Activated CD4-positive, alpha-beta T cell treated with anti-CD3 and anti-CD28 coated beads for 36 hours (primary cell): ENCODE measurements around the gene RPGRIP1. TPM values are rescaled to one million over a fixed set of nuclear protein-coding genes. Genes with fewer than 3 reads are reported as not detected.
A peak's percentile ranks its signal among the peaks of the same experiment; 100 is the strongest.
"Not testable (repeated sequence)": the region's sequence is repeated elsewhere in the genome, so short reads cannot be mapped to it uniquely, and the experiment has no call there.

Experiments used
- ATAC-seq: fragments of 200-7000 bp; cut with Tn5 transposase; one replicate; pipeline ENCODE4 v1.10.0; 2021; ENCODE audit warnings: mild to moderate bottlenecking, moderate library complexity
- CTCF ChIA-PET: fragments of 350-600 bp; sonication (Branson Sonifier 250); formaldehyde crosslinking; loops from one replicate; lab custom pipeline; 2021; ENCODE audit warnings: antibody characterized with exemption; lab: Charles Lee
- POLR2A ChIA-PET: fragments of 350-600 bp; sonication (Branson Sonifier 250); formaldehyde crosslinking; loops from one replicate; lab custom pipeline; 2021; ENCODE audit warnings: antibody characterized with exemption, inconsistent platforms; lab: Charles Lee
- DNase-seq: peaks from one replicate; pipeline ENCODE4 v3.0.0-alpha.2; 2020
- H3K27ac Mint-ChIP-seq: one replicate; pipeline ENCODE4 v1.8.0; 2021; ENCODE audit warnings: mixed read lengths
- H3K27me3 Mint-ChIP-seq: one replicate; pipeline ENCODE4 v1.8.0; 2021; ENCODE audit warnings: mixed read lengths
- H3K36me3 Mint-ChIP-seq: one replicate; pipeline ENCODE4 v1.8.0; 2021; ENCODE audit warnings: low read depth, mixed read lengths
- H3K4me1 Mint-ChIP-seq: one replicate; pipeline ENCODE4 v1.8.0; 2021; ENCODE audit warnings: mixed read lengths
- H3K4me3 Mint-ChIP-seq: one replicate; pipeline ENCODE4 v1.8.0; 2021; ENCODE audit warnings: mild to moderate bottlenecking, moderate library complexity, mixed read lengths
- H3K9me3 Mint-ChIP-seq: one replicate; pipeline ENCODE4 v1.8.0; 2021; ENCODE audit warnings: low read depth, mixed read lengths
- intact Hi-C, 2 experiments: fragments of 100-400 bp; cut with DNase I in 1 of 2; cut with micrococcal nuclease in 1 of 2; formaldehyde crosslinking; loops; one replicate each; pipeline versions ENCODE4 v1.14.2 to v1.15.1; 2022 to 2024; cut with DNase I, micrococcal nuclease
- total RNA-seq, 2 experiments: library from RNA; stranded (reverse); gene quantifications; one replicate each; pipeline ENCODE4 v1.2.3, GENCODE V29; 2021

The RPGRIP1 gene
- total RNA-seq, 2 experiments from 2014 or later: 0.14 to 0.21 TPM

DNA sequence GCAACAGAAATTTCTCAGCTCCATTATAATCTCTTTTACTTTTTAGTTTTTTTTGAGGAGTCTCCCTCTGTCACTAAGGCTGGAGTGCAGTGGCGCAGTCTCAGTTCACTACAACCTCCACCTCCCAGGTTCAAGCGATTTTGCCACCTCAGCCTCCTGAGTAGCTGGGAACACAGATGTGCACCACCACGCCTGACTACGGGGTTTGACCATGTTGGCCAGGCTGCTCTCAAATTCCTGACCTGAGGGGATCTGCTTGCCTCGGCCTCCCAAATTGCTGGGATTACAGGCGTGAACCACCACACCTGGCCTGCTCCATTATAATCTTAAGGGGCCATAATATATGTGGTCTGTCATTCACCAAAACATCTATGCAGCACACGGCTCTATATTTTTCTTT lies 34.1 kb upstream of the RPGRIP1 start:
- DNase-seq (no peak), ATAC-seq (no peak)
- peaks cover 76% of the 10 kb centered on the region for H3K36me3 Mint-ChIP-seq
- no peaks in the 10 kb centered on the region for H3K27me3 Mint-ChIP-seq
- POLR2A ChIA-PET: interaction anchor here (1.8 kb wide), 1 partner anchor 10 kb away, joined by 9 read pairs; no protein-coding TSS in a partner anchor
- no peak overlapping the region for H3K4me3 Mint-ChIP-seq
- intact Hi-C loops: no loop called here
- H3K9me3 Mint-ChIP-seq: no peaks in the 10 kb centered on the region
- peaks cover 78% of the 10 kb centered on the region for H3K4me1 Mint-ChIP-seq
- peak overlapping the region; percentile 47 for H3K27ac Mint-ChIP-seq
- CTCF ChIA-PET: no interaction called here

DNA sequence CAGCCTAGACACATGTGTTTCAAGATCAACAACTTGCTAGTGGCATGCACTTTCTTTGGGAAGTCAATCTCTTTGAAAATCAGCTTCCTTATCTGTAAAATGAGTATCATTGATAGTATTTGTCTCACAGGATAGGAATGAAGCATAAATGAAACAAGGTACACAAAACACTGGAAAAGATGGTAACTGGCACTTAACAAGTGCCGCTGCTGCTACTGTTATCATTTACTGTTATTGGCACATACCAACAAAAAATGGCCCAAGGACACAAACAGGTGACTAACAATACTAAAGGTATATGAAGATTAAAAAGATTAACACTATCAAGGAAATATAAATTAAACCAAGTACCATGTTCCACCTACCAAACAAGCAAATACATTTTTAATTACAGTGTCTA lies 31.5 kb upstream of the RPGRIP1 start:
- POLR2A ChIA-PET: interaction anchor here (0.6 to 1.4 kb wide), 3 partner anchors 9 to 144 kb away, joined by 3 to 5 read pairs (median 3); no protein-coding TSS in a partner anchor
- Mint-ChIP-seq H3K9me3 (no peaks in the 10 kb centered on the region), H3K4me1 (peaks cover 75% of the 10 kb centered on the region), H3K4me3 (no peak overlapping the region), H3K27me3 (no peaks in the 10 kb centered on the region), H3K36me3 (peaks cover 80% of the 10 kb centered on the region), H3K27ac (peak overlapping the region; percentile 38)
- CTCF ChIA-PET: interaction anchor here (0.9 to 1.6 kb wide), 4 partner anchors 9 to 17 kb away, joined by 3 to 8 read pairs (median 3); no protein-coding TSS in a partner anchor
- ATAC-seq: no peak
- no peak for DNase-seq
- intact Hi-C loops: loop anchor here in 1 of 2 experiments (2.0 kb wide), 1 partner anchor 14 kb away; no protein-coding TSS in a partner anchor

DNA sequence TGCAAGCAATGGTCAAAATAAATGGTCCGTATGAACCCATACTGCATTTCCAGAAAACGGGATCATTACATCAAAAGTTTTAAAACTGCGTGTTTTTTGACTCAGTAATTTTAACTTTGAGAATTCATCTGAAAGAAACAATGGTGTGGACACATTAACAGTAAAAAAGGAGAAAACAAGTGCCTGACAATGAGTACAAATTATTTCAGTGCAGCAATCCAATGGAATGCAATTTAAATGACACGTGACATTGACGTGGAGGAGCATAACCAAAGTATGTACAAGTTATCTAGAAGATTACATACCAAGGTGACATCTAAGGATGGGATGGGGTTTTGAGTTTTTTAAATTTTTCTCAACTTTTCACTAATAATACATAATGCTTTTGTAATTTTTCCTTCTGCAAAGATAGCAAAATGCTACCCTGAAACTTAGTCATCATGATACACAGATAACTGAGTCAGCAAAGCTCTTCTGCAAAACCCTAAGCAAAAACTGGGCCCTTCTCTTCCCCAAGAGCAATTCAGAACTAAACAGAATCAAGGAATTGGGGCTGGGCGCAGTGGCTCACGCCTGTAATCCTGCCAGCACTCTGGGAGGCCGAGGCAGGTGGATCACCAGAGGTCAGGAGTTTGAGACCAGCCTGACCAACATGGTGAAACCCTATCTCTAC lies 31.0 kb upstream of the RPGRIP1 start:
- intact Hi-C loops: loop anchor here in 1 of 2 experiments (2.0 kb wide), 1 partner anchor 14 kb away; no protein-coding TSS in a partner anchor
- no peak for DNase-seq
- POLR2A ChIA-PET: interaction anchor here (1.4 kb wide), 1 partner anchor 13 kb away, joined by 3 read pairs; no protein-coding TSS in a partner anchor

DNA sequence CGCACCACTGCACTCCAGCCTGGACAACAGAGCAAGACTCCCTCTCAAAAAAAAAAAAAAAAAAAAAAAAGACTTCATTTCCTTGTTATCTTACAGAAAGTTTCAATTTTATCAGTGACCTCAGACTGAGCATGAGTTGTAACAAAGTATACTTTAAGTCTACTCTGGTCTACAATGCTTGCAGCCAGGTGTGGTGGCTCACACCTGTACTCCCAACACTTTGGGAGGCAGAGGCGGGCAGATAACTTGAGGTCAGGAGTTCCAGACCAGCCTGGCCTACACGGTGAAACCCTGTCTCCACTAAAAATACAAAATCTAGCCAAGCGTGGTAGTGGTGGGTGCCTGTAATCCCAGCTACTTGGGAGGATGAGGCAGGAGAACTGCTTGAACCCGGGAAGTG lies 28.7 kb upstream of the RPGRIP1 start:
- no peak for ATAC-seq
- peaks cover 80% of the 10 kb centered on the region for H3K36me3 Mint-ChIP-seq
- no peak for DNase-seq
- no peaks in the 10 kb centered on the region for H3K27me3 Mint-ChIP-seq
- POLR2A ChIA-PET: no interaction called here
- intact Hi-C loops: no loop called here
- H3K27ac Mint-ChIP-seq: no peak overlapping the region
- CTCF ChIA-PET: no interaction called here
- no peak overlapping the region for H3K4me3 Mint-ChIP-seq
- no peaks in the 10 kb centered on the region for H3K9me3 Mint-ChIP-seq
- peaks cover 72% of the 10 kb centered on the region for H3K4me1 Mint-ChIP-seq

More for the DNA sequence above, 31.0 kb upstream of the RPGRIP1 start:
- H3K9me3 Mint-ChIP-seq: no peaks in the 10 kb centered on the region
- no peak overlapping the region for H3K27ac Mint-ChIP-seq
- ATAC-seq: no peak
- H3K36me3 Mint-ChIP-seq: peaks cover 79% of the 10 kb centered on the region
- no peak overlapping the region for H3K4me3 Mint-ChIP-seq
- no peaks in the 10 kb centered on the region for H3K27me3 Mint-ChIP-seq
- peaks cover 74% of the 10 kb centered on the region for H3K4me1 Mint-ChIP-seq
- CTCF ChIA-PET: interaction anchor here (0.9 kb wide), 1 partner anchor 9 kb away, joined by 3 read pairs; no protein-coding TSS in a partner anchor

DNA sequence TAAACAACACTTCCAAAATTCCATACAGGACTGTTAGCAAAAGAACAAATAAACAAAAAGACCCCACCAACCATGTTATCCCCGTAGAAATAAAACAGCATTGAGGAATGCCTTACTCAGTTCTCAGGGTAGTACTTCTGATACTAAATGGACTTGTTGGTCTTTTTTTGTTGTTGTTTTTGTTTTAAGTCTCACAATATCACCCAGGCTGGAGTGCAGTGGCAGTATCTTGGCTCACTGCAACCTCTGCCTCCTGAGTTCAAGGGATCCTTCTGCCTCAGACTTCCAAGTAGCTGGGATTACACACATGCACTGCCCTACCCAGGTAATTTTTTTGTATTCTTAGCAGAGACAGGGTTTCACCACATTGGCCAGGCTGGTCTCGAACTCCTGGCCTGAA lies 27.7 kb upstream of the RPGRIP1 start:
- H3K4me3 Mint-ChIP-seq: no peak overlapping the region
- intact Hi-C loops: no loop called here
- ChIA-PET CTCF (interaction anchor here (0.8 kb wide), 1 partner anchor 20 kb away, joined by 3 read pairs; no protein-coding TSS in a partner anchor), POLR2A (no interaction called here)
- ATAC-seq: no peak
- peaks cover 75% of the 10 kb centered on the region for H3K4me1 Mint-ChIP-seq
- H3K36me3 Mint-ChIP-seq: peaks cover 82% of the 10 kb centered on the region
- H3K27ac Mint-ChIP-seq: peak overlapping the region; percentile 47
- DNase-seq: no peak
- H3K9me3 Mint-ChIP-seq: no peaks in the 10 kb centered on the region
- H3K27me3 Mint-ChIP-seq: no peaks in the 10 kb centered on the region

DNA sequence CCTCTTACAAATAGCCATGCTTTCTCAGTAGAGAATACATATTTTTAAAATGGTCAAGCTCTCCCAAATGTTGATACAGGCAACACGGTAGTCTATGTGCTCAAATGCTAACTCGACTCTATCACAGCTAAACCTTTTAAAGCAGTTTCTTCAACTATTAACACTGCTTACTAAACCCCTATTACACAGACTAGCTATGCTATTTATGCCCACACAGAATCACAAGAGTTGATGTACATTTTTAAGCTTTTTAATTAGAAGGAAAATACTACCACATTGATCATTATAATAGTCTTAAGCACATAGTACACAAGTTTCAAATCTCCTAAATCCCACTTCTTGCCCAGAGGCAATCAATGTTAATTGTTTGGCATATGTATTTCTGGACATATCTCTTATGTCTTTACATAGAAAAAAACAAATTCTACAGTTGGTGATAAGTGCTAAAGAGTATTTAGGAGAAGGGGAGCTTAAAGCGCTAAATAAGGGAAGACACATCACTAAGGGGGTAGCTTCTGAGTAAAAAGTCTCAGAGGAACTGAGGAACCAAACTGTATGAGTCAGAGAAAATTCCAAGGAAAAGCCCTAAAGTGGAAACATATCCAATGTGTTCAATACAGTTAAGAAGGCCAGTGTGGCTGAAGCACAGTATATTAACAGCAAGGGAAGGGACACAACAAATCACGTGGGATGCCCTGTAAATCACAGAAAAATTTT lies 24.3 kb upstream of the RPGRIP1 start:
- POLR2A ChIA-PET: interaction anchor here (0.6 to 4.8 kb wide), 7 partner anchors 7 to 166 kb away, joined by 3 to 28 read pairs (median 4); no protein-coding TSS in a partner anchor

DNA sequence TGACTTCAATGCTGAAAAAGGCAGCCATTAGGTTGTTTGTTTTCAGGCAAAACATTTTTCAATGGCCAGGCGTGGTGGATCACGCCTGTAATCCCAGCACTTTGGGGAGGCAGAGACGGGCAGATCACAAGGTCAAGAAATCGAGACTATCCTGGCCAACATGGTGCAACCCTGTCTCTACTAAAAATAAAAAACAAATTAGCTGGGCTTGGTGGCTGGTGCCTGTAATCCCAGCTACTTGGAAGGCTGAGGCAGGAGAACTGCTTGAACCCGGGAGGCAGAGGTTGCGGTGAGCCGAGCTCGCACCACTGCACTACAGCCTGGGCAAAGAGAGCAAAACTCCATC lies 23.8 kb upstream of the RPGRIP1 start:
- H3K36me3 Mint-ChIP-seq: peaks cover 75% of the 10 kb centered on the region
- peak overlapping the region; percentile 36 for H3K4me3 Mint-ChIP-seq
- ATAC-seq, H3K27me3 Mint-ChIP-seq, H3K9me3 Mint-ChIP-seq, intact Hi-C loops, DNase-seq: not testable (repeated sequence)
- H3K27ac Mint-ChIP-seq: peak overlapping the region; percentile 58
- ChIA-PET CTCF (interaction anchor here (0.7 to 3.4 kb wide), 11 partner anchors 8 to 1314 kb away, joined by 3 to 15 read pairs (median 3); no protein-coding TSS in a partner anchor), POLR2A (interaction anchor here (0.6 to 4.8 kb wide), 5 partner anchors 9 to 55 kb away, joined by 3 to 28 read pairs (median 5); no protein-coding TSS in a partner anchor)
- H3K4me1 Mint-ChIP-seq: peaks cover 72% of the 10 kb centered on the region

More for the DNA sequence above, 24.3 kb upstream of the RPGRIP1 start:
- CTCF ChIA-PET: interaction anchor here (0.6 to 3.4 kb wide), 11 partner anchors 9 to 1314 kb away, joined by 3 to 15 read pairs (median 3); no protein-coding TSS in a partner anchor
- Mint-ChIP-seq H3K9me3 (no peaks in the 10 kb centered on the region), H3K4me3 (peak overlapping the region; percentile 36), H3K4me1 (peaks cover 74% of the 10 kb centered on the region), H3K36me3 (peaks cover 78% of the 10 kb centered on the region), H3K27me3 (no peaks in the 10 kb centered on the region), H3K27ac (peak overlapping the region; percentile 58)
- no peak for DNase-seq
- ATAC-seq: no peak
- intact Hi-C loops: no loop called here

DNA sequence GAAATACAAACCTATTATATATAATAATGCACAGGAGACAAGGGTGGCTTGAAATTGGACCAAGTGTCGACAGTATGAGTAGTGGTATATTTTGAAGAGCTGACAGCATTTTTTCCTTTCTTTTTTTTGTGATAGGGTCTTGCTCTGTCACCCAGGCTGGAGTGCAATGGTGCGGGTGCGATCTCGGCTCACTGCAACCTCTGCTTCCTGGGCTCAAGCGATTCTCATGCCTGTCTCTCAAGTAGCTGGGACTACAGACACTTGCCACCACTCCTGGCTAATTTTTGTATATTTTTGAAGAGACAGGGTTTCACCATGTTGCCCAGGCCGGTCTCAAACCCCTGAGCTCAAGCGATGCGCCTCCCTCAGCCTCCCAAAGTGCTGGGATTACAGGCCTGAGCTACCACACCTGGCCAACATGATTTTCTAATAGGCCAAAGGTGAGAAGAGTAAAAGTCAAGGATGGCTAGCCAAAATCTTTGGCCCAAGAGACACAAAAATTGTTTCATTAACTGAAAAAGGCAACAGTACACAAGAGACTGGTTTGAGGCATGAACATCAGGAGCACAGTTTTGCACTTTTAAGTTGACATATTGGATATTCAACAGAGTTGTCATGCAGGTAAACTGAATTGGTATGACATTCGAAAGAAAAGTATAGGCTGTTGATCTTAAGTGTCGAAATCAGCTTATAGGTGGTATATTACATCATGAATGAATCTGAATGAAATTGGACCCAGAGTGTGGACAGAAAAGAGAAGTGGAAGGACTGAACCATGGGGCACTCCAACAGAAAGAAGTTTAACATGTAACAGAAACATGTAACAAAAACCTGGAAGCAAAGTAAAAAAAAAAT lies 23.1 kb upstream of the RPGRIP1 start:
- no peak for ATAC-seq
- H3K4me1 Mint-ChIP-seq: peaks cover 74% of the 10 kb centered on the region

DNA sequence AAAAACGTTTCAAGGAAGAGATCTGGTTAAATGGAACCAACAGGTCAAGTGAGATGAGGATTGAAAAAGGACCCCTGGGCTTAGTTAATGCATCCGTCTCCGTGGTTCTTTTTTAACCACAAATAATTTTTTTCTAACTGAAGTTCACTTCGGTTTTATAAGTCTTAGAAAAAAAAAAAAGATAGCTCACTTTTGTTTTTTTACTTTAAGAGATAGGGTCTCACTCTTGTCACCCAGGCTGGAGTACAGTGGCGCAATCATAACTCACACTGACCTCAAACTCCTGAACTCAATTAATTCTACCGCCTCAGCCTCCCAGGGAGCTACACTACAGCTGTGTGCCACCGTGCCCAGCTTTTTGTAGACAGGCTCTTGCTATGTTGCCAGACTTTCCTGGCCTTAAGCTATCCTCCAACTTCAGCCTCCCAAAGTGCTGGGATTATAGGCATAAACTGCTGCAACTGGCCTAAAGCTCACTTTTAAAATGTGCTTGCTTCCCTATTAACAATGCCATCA lies 22.4 kb upstream of the RPGRIP1 start:
- CTCF ChIA-PET: interaction anchor here (0.7 to 2.4 kb wide), 8 partner anchors 8 to 162 kb away, joined by 3 to 12 read pairs (median 4); no protein-coding TSS in a partner anchor
- Mint-ChIP-seq H3K27me3 (no peaks in the 10 kb centered on the region), H3K27ac (peak overlapping the region; percentile 86), H3K4me3 (peak overlapping the region; percentile 65), H3K4me1 (peaks cover 76% of the 10 kb centered on the region), H3K9me3 (no peaks in the 10 kb centered on the region), H3K36me3 (peaks cover 76% of the 10 kb centered on the region)
- POLR2A ChIA-PET: interaction anchor here (0.6 to 4.8 kb wide), 5 partner anchors 8 to 42 kb away, joined by 3 to 28 read pairs (median 5); no protein-coding TSS in a partner anchor
- intact Hi-C loops: no loop called here
- DNase-seq (no peak), ATAC-seq (peak; percentile 34)

More for the DNA sequence above, 23.1 kb upstream of the RPGRIP1 start:
- Mint-ChIP-seq H3K27me3 (no peaks in the 10 kb centered on the region), H3K9me3 (no peaks in the 10 kb centered on the region), H3K36me3 (peaks cover 75% of the 10 kb centered on the region), H3K27ac (peak overlapping the region; percentile 86), H3K4me3 (peak overlapping the region; percentile 65)
- POLR2A ChIA-PET: interaction anchor here (0.6 to 4.8 kb wide), 6 partner anchors 8 to 55 kb away, joined by 3 to 28 read pairs (median 5); no protein-coding TSS in a partner anchor
- DNase-seq: no peak
- CTCF ChIA-PET: interaction anchor here (0.7 to 3.4 kb wide), 11 partner anchors 8 to 163 kb away, joined by 3 to 15 read pairs (median 4); no protein-coding TSS in a partner anchor
- intact Hi-C loops: no loop called here
